Karpas-422 (cell line): ENCODE data around the gene TAB3. TPM values are rescaled to one million over a fixed set of nuclear protein-coding genes. Genes with fewer than 3 reads are reported as not detected.

Experiments used
- DNase-seq: peaks from one replicate; pipeline ENCODE4 v3.0.0-alpha.2; 2015
- H2AFZ ChIP-seq: fragments of 200-600 bp; sonication (generic); 2 replicates; pipeline ENCODE4 v1.6.1; 2014; ENCODE audit warnings: antibody characterized with exemption, low read length, mixed read lengths
- H3K27ac ChIP-seq: fragments of 200-600 bp; sonication (generic); 2 replicates; pipeline ENCODE4 v1.5.1; 2014; ENCODE audit warnings: mild to moderate bottlenecking, low read length, moderate library complexity
- H3K27me3 ChIP-seq: fragments of 200-600 bp; sonication (generic); 2 replicates; pipeline ENCODE4 v1.6.1; 2014; ENCODE audit warnings: low read length, mixed read lengths
- H3K36me3 ChIP-seq: fragments of 200-600 bp; sonication (generic); 2 replicates; pipeline ENCODE4 v1.6.1; 2014; ENCODE audit warnings: low read length, mixed read lengths; ENCODE audit not compliant: insufficient read depth
- H3K4me1 ChIP-seq: fragments of 200-600 bp; sonication (generic); 2 replicates; pipeline ENCODE4 v1.6.1; 2014; ENCODE audit warnings: mild to moderate bottlenecking, low read length, mixed read lengths
- H3K4me2 ChIP-seq: fragments of 200-600 bp; sonication (generic); 2 replicates; pipeline ENCODE4 v1.6.1; 2014; ENCODE audit warnings: low read length, low read depth, mild to moderate bottlenecking; ENCODE audit not compliant: poor library complexity, severe bottlenecking
- H3K4me3 ChIP-seq: fragments of 200-600 bp; sonication (generic); 2 replicates; pipeline ENCODE4 v1.5.1; 2014; ENCODE audit warnings: mild to moderate bottlenecking, antibody characterized with exemption, low read length, mixed read lengths
- H3K79me2 ChIP-seq: fragments of 200-600 bp; sonication (generic); 2 replicates; pipeline ENCODE4 v1.6.1; 2014; ENCODE audit warnings: mild to moderate bottlenecking, low read length, mixed read lengths
- H3K9ac ChIP-seq: fragments of 200-600 bp; sonication (generic); 2 replicates; pipeline ENCODE4 v1.6.0; 2014; ENCODE audit warnings: low read length
- H3K9me2 ChIP-seq: fragments of 200-600 bp; sonication (generic), shearing (Covaris generic); replicated peaks from 2 replicates; pipeline ENCODE4 v1.6.0; 2014; ENCODE audit warnings: mild to moderate bottlenecking, low read length, moderate library complexity; ENCODE audit not compliant: insufficient read depth
- H3K9me3 ChIP-seq: fragments of 300-700, 200-600 bp; sonication (generic); 2 replicates; pipeline ENCODE4 v1.6.1; 2014; ENCODE audit warnings: low read length, mixed read lengths
- H4K20me1 ChIP-seq: fragments of 200-600 bp; sonication (generic); 2 replicates; pipeline ENCODE4 v1.6.1; 2014; ENCODE audit warnings: mild to moderate bottlenecking, antibody characterized with exemption, low read length, low read depth; ENCODE audit not compliant: insufficient read depth
- total RNA-seq: library from RNA; depleted of rRNA; stranded (reverse); fragments of >200 nt; shearing (Covaris generic); gene quantifications from 2 replicates; pipeline ENCODE4 v1.2.3, GENCODE V29; 2014; ENCODE audit warnings: low replicate concordance

Gene TAB3
- total RNA-seq, 1 experiment from 2014 or later = 25.7 TPM

DNA sequence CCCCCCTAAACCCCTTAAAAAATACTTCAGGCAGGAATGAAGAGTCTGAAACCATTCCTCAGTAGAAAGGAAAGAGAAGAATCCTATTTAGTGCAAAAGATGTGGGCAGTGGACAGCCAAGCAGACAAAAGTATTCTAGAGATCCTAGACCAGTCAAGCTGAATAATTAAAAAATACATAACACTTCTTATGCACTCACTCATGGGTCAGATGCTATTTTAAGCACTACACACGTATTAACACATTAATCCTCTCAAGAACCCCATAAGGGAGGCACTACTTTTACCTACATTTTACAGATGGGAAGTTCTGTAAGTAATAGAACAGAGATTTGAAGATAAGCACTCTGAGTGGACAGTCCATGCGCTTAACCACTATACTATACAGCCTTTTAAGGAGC, 5.9 kb downstream of the TAB3 start:
- Histone ChIP-seq H3K4me3 (no peak overlapping the region), H3K9me3 (no peaks in the 10 kb centered on the region), H2AFZ (no peak overlapping the region), H3K4me1 (peaks cover 8% of the 10 kb centered on the region; the same call in 1 of the 2 replicates), H3K36me3 (no peaks in the 10 kb centered on the region), H3K27ac (no peak overlapping the region), H3K79me2 (peaks cover 94% of the 10 kb centered on the region), H4K20me1 (no peaks in the 10 kb centered on the region), H3K27me3 (no peaks in the 10 kb centered on the region), H3K9me2 (no peaks in the 10 kb centered on the region), H3K9ac (no peak overlapping the region), H3K4me2 (no peak overlapping the region)
- DNase-seq = no peak

DNA sequence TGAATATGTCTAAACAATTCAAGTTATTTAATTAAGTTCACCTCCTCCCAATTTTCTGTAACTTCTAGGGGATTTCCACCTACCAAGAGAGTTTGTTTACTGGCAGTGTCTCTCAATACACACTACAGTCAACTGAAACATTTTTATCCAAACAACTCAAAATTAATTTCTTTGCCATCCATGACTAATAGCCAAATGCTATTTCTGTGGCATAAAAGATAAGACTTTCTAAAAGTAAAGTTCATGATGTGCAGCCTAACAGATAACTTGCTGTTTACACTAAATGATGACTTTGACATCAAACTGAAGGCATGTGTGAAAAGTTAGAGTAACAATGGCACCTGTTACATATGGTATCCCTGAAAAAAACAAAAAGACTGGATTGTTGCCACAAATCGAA, 7.3 kb downstream of the TAB3 start:
- Histone ChIP-seq H3K9ac (no peak overlapping the region), H3K9me2 (no peaks in the 10 kb centered on the region), H3K79me2 (peaks cover 94% of the 10 kb centered on the region), H3K4me1 (peaks cover 5% of the 10 kb centered on the region; the same call in 1 of the 2 replicates), H3K9me3 (no peaks in the 10 kb centered on the region), H3K4me3 (no peak overlapping the region), H3K27me3 (no peaks in the 10 kb centered on the region), H4K20me1 (no peaks in the 10 kb centered on the region), H2AFZ (no peak overlapping the region), H3K4me2 (no peak overlapping the region), H3K36me3 (no peaks in the 10 kb centered on the region), H3K27ac (no peak overlapping the region)
- no peak for DNase-seq

DNA sequence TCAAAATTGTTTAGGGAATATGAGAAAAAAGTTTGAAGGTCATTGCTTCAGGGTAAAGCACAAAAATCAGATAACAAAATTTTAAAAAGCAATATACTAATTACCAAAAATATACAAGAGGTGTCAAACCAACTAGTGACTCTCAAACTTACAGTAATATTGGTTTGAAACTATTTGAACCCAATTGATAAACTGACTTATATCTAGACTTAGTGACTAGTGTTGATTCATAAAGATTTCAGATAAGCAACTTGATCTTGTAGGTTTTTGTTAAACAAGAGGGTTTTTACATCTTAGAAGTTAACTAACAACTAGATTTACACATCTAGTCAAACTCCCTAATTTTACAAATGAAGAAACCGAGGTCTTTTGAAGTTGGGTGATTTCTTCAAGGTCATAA, 7.7 kb downstream of the TAB3 start:
- H3K4me2 ChIP-seq = no peak overlapping the region
- H3K4me3 ChIP-seq = no peak overlapping the region
- no peaks in the 10 kb centered on the region for H3K27me3 ChIP-seq
- peaks cover 5% of the 10 kb centered on the region; the same call in 1 of the 2 replicates for H3K4me1 ChIP-seq
- no peaks in the 10 kb centered on the region for H3K9me2 ChIP-seq
- H3K36me3 ChIP-seq = no peaks in the 10 kb centered on the region
- no peak for DNase-seq
- no peak overlapping the region for H3K9ac ChIP-seq
- H2AFZ ChIP-seq = no peak overlapping the region
- H3K9me3 ChIP-seq = no peaks in the 10 kb centered on the region
- H3K27ac ChIP-seq = no peak overlapping the region
- peaks cover 94% of the 10 kb centered on the region for H3K79me2 ChIP-seq
- no peaks in the 10 kb centered on the region for H4K20me1 ChIP-seq

DNA sequence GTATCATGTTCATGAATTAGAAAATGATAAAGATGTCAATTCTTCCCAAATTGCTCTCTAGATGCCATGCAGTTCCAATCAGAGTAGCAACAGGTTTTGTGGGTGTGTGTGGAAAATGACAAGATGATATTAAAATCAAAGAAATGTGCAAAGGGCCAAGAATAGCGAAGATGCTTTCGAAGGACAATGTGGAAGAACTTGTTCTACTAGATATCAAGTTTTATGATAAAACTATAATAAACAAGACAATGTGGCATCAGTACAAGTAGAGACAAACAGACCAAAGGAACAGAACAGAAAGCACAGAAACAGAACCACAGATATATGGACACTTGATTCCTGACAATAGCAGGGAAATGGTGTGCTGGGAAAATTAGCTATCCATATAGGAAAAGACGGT, 9.0 kb downstream of the TAB3 start:
- Histone ChIP-seq H3K79me2 (peaks cover 92% of the 10 kb centered on the region), H3K4me2 (no peak overlapping the region)
- no peak for DNase-seq

GRCh38 chrX:30876367-30876766, 12.7 kb downstream of the TAB3 start:
- Histone ChIP-seq H4K20me1 (no peaks in the 10 kb centered on the region), H3K9ac (no peak overlapping the region), H3K4me1 (no peaks in the 10 kb centered on the region), H3K9me2 (no peaks in the 10 kb centered on the region), H2AFZ (no peak overlapping the region), H3K79me2 (peaks cover 84% of the 10 kb centered on the region), H3K9me3 (no peaks in the 10 kb centered on the region), H3K27me3 (no peaks in the 10 kb centered on the region), H3K36me3 (no peaks in the 10 kb centered on the region), H3K4me2 (no peak overlapping the region), H3K4me3 (no peak overlapping the region), H3K27ac (no peak overlapping the region)
- DNase-seq = no peak

More for the DNA sequence above, 9.0 kb downstream of the TAB3 start:
- H3K27me3 ChIP-seq = no peaks in the 10 kb centered on the region
- no peaks in the 10 kb centered on the region for H3K9me2 ChIP-seq
- H3K4me1 ChIP-seq = peaks cover 5% of the 10 kb centered on the region; the same call in 1 of the 2 replicates
- H3K9ac ChIP-seq = no peak overlapping the region
- no peak overlapping the region for H3K27ac ChIP-seq
- H4K20me1 ChIP-seq = no peaks in the 10 kb centered on the region
- H2AFZ ChIP-seq = no peak overlapping the region
- no peaks in the 10 kb centered on the region for H3K9me3 ChIP-seq
- no peak overlapping the region for H3K4me3 ChIP-seq
- H3K36me3 ChIP-seq = no peaks in the 10 kb centered on the region

- Histone ChIP-seq H3K79me2 (peaks cover 80% of the 10 kb centered on the region), H3K9me3 (no peaks in the 10 kb centered on the region), H3K27ac (no peak overlapping the region), H3K9ac (no peak overlapping the region), H3K4me3 (no peak overlapping the region), H3K4me2 (no peak overlapping the region), H4K20me1 (no peaks in the 10 kb centered on the region), H2AFZ (no peak overlapping the region), H3K4me1 (no peaks in the 10 kb centered on the region), H3K9me2 (no peaks in the 10 kb centered on the region), H3K27me3 (no peaks in the 10 kb centered on the region), H3K36me3 (no peaks in the 10 kb centered on the region)
- DNase-seq = no peak
Measured at GRCh38 chrX:30875957-30876356, 13.1 kb downstream of the TAB3 start.

GRCh38 chrX:30874851-30875250, 14.2 kb downstream of the TAB3 start:
- Histone ChIP-seq H3K4me3 (no peak overlapping the region), H3K36me3 (no peaks in the 10 kb centered on the region), H3K27ac (no peak overlapping the region), H3K9me3 (no peaks in the 10 kb centered on the region), H3K4me1 (no peaks in the 10 kb centered on the region), H3K4me2 (no peak overlapping the region), H3K9me2 (no peaks in the 10 kb centered on the region), H3K27me3 (no peaks in the 10 kb centered on the region), H4K20me1 (no peaks in the 10 kb centered on the region), H3K79me2 (peaks cover 69% of the 10 kb centered on the region), H2AFZ (no peak overlapping the region), H3K9ac (no peak overlapping the region)
- no peak for DNase-seq

DNA sequence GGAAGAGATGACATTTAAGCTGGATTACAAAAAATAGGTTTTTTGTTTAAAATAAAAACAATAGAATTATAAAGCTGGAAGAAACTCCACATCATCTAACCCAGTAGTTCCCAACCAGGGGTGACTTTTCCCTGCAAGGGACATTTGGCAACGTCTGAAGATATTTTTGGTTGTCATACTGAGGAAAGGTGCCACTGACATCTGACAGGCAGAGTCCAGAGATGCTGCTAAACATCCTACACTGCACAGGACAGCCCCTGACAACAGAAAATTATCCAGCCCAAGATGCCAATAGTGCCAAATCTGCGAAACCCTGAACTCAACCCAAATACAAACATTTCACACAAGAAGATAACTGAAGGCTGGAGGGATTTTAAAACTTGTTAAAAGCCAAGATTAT, 18.5 kb downstream of the TAB3 start:
- Histone ChIP-seq H3K9ac (no peak overlapping the region), H3K9me3 (no peaks in the 10 kb centered on the region), H3K9me2 (no peaks in the 10 kb centered on the region), H3K27ac (no peak overlapping the region), H3K4me2 (no peak overlapping the region), H3K4me3 (no peak overlapping the region), H2AFZ (no peak overlapping the region), H3K36me3 (no peaks in the 10 kb centered on the region), H3K27me3 (no peaks in the 10 kb centered on the region), H3K4me1 (no peaks in the 10 kb centered on the region), H4K20me1 (no peaks in the 10 kb centered on the region), H3K79me2 (peaks cover 29% of the 10 kb centered on the region)
- no peak for DNase-seq

DNA sequence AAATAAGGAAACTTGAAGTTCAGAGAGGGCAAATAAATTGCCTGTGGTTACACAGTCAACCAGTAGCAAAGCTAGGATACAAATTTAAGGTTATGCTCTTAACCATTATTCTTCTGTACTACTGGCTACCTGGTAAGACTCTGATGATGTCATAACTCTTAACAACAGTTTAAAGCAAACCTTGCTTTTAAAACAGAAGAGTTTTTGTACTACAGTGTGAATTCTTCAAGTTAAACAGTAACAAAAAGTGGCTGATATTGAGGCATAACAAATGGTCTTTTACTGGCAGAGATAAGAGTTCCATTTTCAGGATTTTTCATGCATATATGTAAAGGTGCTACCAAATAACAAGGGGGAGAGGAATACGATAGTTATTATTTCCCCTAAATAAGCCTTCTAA, 23.4 kb downstream of the TAB3 start:
- no peaks in the 10 kb centered on the region for H3K36me3 ChIP-seq
- no peaks in the 10 kb centered on the region for H3K9me2 ChIP-seq
- no peak overlapping the region for H3K4me2 ChIP-seq
- DNase-seq = no peak
- H3K9ac ChIP-seq = no peak overlapping the region
- no peak overlapping the region for H2AFZ ChIP-seq
- H3K4me3 ChIP-seq = no peak overlapping the region
- H3K27ac ChIP-seq = no peak overlapping the region
- no peaks in the 10 kb centered on the region for H3K27me3 ChIP-seq
- no peaks in the 10 kb centered on the region for H3K4me1 ChIP-seq
- no peaks in the 10 kb centered on the region for H3K79me2 ChIP-seq
- H3K9me3 ChIP-seq = no peaks in the 10 kb centered on the region; the same call in 1 of the 2 replicates
- no peaks in the 10 kb centered on the region for H4K20me1 ChIP-seq
